GM12891 (cell line): ENCODE data around the gene ZIC2.

Experiments used
- POLR2A ChIP-seq: IDR thresholded peaks from 2 replicates; pipeline ENCODE4 v1.6.1; 2011; ENCODE audit warnings: low read depth, low read length, control low read depth
- POLR2AphosphoS5 ChIP-seq: IDR thresholded peaks from 2 replicates; pipeline ENCODE4 v1.6.1; 2011; ENCODE audit warnings: low read depth, low read length, control low read depth
- SPI1 ChIP-seq: IDR thresholded peaks from 2 replicates; pipeline ENCODE4 v1.6.1; 2011; ENCODE audit warnings: low read depth, low read length, control low read depth
- TAF1 ChIP-seq: IDR thresholded peaks from 2 replicates; pipeline ENCODE4 v1.6.1; 2011; ENCODE audit warnings: low read depth, low read length, control low read depth

DNA sequence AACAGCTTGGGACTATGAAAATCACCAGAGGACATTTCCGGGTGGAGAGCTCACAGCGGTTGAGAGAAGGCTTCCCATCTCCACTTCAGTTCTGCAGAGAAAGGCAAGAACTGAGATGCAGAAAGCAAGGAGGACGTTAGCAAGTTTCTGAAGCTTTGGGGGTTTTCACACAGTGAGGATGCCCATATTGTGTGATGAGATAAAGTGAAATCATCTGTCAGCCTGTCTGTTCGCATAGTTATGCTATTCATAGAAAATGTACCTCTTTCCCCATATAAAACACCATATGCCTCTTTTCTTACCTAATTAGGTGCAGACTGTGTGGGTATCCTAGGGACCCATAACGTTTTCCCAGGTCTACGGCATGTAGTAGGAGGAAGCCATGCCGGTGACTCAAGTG is 37.5 kb upstream of the ZIC2 start:
- TF ChIP-seq TAF1 (no peak), POLR2A (no peak), POLR2AphosphoS5 (no peak), SPI1 (no peak)
